Occipital lobe (tissue), 2 donors: Measurements from ENCODE around the gene PGPEP1. TPM values are rescaled to one million over a fixed set of nuclear protein-coding genes. Genes with fewer than 3 reads are reported as not detected.
"Not testable (repeated sequence)": the region's sequence is repeated elsewhere in the genome, so short reads cannot be mapped to it uniquely, and the experiment has no call there.

Experiments
- DNase-seq: peaks from one replicate; lab custom pipeline; 2025; lab: John Stamatoyannopoulos, UW
- total RNA-seq: library from RNA; depleted of rRNA; stranded (reverse); fragments of >200 nt; gene quantifications from one replicate; pipeline ENCODE4 v1.2.3, GENCODE V29; 2014

Gene PGPEP1
- total RNA-seq, 1 donor from 2014 or later = 14.2 TPM

GRCh38 chr19:18330868-18331267 lies 9.5 kb upstream of the PGPEP1 start:
- DNase-seq = no peak

GRCh38 chr19:18332917-18333530 lies 7.4 kb upstream of the PGPEP1 start:
- no peak for DNase-seq

GRCh38 chr19:18333680-18334079 lies 6.7 kb upstream of the PGPEP1 start:
- no peak for DNase-seq

- no peak for DNase-seq
Measured at GRCh38 chr19:18336121-18336520, 4.3 kb upstream of the PGPEP1 start.

- no peak for DNase-seq
Measured at GRCh38 chr19:18338541-18338940, 1.9 kb upstream of the PGPEP1 start.

- DNase-seq = no peak
Measured at GRCh38 chr19:18339723-18340122, 675 bp upstream of the PGPEP1 start.

- DNase-seq = peak; percentile 29
Measured at GRCh38 chr19:18340990-18341868, 831 bp downstream of the PGPEP1 start.

- DNase-seq = no peak
Measured at GRCh38 chr19:18342090-18342632, 1.8 kb downstream of the PGPEP1 start.

- no peak for DNase-seq
Measured at GRCh38 chr19:18344582-18344950, 4.2 kb downstream of the PGPEP1 start.

- DNase-seq = no peak
Measured at GRCh38 chr19:18345296-18345695, 4.9 kb downstream of the PGPEP1 start.

GRCh38 chr19:18346091-18346490 lies 5.7 kb downstream of the PGPEP1 start:
- DNase-seq = no peak

- DNase-seq = no peak
Measured at GRCh38 chr19:18348171-18348570, 7.8 kb downstream of the PGPEP1 start.

GRCh38 chr19:18348818-18349339 lies 8.5 kb downstream of the PGPEP1 start:
- DNase-seq = not testable (repeated sequence)

- no peak for DNase-seq
Measured at GRCh38 chr19:18349524-18350128, 9.2 kb downstream of the PGPEP1 start.

GRCh38 chr19:18350490-18350889 lies 10.1 kb downstream of the PGPEP1 start:
- DNase-seq = no peak

GRCh38 chr19:18351544-18351943 lies 11.1 kb downstream of the PGPEP1 start:
- DNase-seq = no peak

GRCh38 chr19:18353378-18354005 lies 13.1 kb downstream of the PGPEP1 start:
- DNase-seq = no peak

- DNase-seq = not testable (repeated sequence)
Measured at GRCh38 chr19:18354743-18355142, 14.3 kb downstream of the PGPEP1 start.

GRCh38 chr19:18357041-18357440 lies 16.6 kb downstream of the PGPEP1 start:
- no peak for DNase-seq

GRCh38 chr19:18361646-18362045 lies 21.2 kb downstream of the PGPEP1 start:
- DNase-seq = no peak

GRCh38 chr19:18362934-18363542 lies 22.6 kb downstream of the PGPEP1 start:
- DNase-seq = no peak
